GM18499 (cell line): Measurements from ENCODE around the gene GNAT3.

ENCODE experiments used
- ATAC-seq: cut with Tn5 transposase; IDR thresholded peaks from one replicate; pipeline ENCODE4 v1.9.1; 2021; ENCODE audit warnings: moderate number of reproducible peaks; ENCODE audit not compliant: insufficient read depth, unreplicated experiment

GNAT3 gene

DNA sequence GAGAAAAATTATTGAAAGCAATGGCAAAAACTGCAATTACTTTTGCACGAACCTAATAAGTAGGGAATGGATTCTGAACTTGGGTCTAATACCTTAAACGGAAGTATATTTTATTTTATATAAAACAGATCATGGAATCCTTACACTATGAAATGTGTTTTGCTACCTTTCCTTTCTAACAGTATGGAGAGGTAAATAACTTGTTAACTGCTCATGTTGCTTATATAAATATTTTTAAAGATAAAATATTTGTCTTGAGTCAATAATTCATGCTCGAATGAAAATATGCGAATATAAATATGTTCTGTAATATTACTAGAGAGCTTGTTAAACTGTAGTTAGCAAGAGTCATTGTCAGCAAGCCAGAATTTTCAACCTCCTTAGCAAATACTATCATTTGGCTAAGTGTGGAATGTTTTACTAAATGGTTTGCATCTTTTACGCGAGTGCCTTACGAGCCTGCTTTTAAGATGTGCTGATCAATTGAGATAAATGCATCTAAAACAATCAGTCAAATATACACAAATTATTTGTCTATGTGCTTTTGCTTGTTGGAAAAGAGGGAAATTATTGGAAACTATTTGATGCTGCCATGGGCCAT is 5.9 kb downstream of the GNAT3 start:
- ATAC-seq, result no peak

DNA sequence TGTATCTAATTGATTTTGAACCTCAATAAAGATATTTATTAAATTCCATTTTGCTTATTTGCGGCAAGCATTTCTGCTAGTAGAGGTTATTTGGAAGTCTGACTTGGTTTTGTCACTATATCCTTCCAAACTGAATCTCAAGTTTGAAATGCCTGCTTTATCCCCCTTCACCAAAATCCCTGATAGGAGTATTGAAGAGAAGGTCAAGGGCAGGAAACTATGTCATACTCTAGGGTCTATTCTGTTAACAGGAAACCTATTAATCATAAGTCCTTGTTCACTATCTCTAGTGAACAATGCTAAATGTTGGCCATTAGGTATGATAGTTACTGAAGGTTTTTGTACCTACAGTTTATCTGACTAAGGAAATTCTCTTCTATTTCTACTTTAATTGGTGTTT is 11.5 kb downstream of the GNAT3 start:
- no peak for ATAC-seq

- ATAC-seq, result no peak
Measured at GRCh38 chr7:80499350-80499953, 12.4 kb downstream of the GNAT3 start.

- ATAC-seq, result no peak
Measured at GRCh38 chr7:80498481-80499349, 13.1 kb downstream of the GNAT3 start.

DNA sequence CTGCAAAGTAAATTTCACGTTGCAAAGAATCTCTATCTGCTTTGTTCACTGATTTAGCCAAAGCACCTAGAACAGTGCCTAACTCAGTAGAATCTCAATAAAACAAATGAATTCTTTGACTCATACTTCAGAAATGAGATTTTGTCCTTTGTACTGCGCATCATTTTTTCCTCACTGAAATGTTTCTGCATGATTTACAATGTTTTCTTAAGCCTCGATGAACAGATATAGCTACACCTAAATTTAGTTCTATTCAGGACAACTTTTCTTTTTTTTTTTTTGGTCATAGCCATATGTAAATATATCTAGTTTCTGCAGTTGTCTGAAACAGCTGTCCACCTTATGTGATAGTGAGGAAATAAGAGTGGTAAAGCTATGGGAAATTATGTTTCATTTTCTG is 15.3 kb downstream of the GNAT3 start:
- ATAC-seq, result no peak

- ATAC-seq, result no peak
Measured at GRCh38 chr7:80493121-80493849, 18.6 kb downstream of the GNAT3 start.

DNA sequence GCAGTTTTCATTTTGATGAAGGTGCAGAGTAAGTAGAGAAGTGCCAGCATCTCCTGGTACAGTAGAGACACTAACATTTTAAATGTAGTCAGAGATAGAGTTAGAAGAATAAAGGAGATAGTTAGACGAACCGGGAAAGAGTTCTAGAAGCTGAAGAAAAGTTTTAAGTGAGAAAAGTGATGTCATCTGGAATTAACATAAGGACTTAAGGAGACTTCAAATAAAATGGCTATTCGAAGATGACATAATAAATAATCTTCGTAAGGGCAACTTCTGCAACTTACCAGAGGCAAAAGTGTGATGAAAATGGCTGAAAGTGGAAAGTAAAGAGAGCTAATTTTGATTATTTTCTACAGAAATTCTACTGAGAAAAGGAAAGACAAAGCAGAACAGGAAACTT is 20.4 kb downstream of the GNAT3 start:
- ATAC-seq, result no peak

GRCh38 chr7:80488851-80489370 is 23.0 kb downstream of the GNAT3 start:
- no peak for ATAC-seq

DNA sequence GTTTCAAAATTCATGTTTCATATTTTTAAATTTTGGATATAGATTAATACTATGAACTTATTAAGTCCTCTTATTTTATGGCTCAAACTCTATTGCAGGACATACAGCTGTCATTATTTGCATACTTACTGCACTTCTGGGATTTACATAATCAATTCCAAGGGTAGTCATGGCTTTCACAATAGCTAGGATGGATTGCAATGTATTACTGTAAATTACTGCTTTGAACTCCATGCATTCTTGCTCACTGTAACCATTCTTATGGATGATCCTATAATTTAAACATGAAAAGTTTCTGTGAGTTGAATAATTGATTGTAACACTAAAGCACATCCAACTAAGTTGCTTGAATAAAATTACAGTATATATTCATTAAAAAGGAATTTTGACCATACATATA is 23.5 kb downstream of the GNAT3 start:
- no peak for ATAC-seq

- ATAC-seq, result no peak
Measured at GRCh38 chr7:80485721-80486120, 26.1 kb downstream of the GNAT3 start.

GRCh38 chr7:80482950-80483349 is 28.9 kb downstream of the GNAT3 start:
- no peak for ATAC-seq

DNA sequence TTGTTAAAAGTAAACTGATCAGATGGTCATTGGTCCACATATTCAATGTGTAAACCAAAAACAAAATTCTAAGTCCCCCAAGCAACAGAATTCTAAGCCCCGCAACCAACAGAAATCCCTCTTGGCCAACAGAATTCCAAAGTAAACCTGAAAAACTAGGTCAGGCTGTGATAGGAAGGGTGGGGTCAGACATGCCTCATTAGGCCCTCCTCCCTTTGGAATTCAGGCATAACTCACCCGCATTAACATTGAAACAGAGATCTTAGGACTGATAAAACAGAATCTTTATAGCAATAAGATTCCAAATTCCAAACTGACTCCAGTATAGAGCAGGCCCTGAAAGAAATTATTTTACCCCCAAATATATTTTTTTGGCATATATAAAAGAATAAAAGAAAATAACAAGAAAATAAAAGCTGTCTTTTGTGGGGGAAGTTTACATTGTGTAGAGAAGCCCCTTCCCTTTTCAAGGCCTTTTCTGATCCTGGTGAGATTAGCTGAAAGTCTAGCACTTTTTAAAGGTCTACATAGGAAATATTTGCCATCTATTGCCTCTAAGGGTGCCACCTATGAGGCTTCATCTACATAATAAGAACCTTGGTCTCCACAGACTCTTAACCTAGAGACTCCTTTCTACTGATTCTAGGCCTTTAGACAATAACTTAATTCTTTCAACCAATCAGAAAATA is 30.5 kb downstream of the GNAT3 start:
- no peak for ATAC-seq

- ATAC-seq, result no peak
Measured at GRCh38 chr7:80480566-80480965, 31.3 kb downstream of the GNAT3 start.

DNA sequence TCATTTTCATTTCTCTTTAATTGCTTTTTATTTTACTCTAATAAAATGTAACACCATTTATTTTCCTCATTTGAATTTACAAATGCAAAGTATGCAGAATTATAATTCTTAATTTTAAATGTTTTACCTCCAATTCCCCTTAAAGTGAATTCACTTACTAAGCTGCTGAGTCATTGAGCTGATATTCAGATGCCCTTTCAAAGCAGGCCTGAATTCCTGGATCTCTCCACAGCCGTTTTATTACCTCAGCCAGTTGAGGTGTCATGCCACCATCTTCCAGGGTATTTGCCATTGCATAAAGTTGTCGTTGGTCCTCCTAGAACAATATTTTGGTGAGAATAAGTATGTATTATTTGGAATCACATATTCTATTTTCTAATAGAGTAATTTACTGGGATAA is 33.2 kb downstream of the GNAT3 start:
- no peak for ATAC-seq

GRCh38 chr7:80476035-80476434 is 35.8 kb downstream of the GNAT3 start:
- ATAC-seq, result no peak

- no peak for ATAC-seq
Measured at GRCh38 chr7:80475383-80475782, 36.5 kb downstream of the GNAT3 start.

- no peak for ATAC-seq
Measured at GRCh38 chr7:80473751-80474150, 38.1 kb downstream of the GNAT3 start.

GRCh38 chr7:80472491-80473200 is 39.2 kb downstream of the GNAT3 start:
- no peak for ATAC-seq

- ATAC-seq, result no peak
Measured at GRCh38 chr7:80468931-80469714, 42.7 kb downstream of the GNAT3 start.
